HCT116 (cell line): ENCODE data around the gene SRPK2. TPM values are rescaled to one million over a fixed set of nuclear protein-coding genes. Genes with fewer than 3 reads are reported as not detected.

Experiments
- ATAC-seq: fragments of 200-7000 bp; cut with Tn5 transposase; 2 replicates; pipeline ENCODE4 v1.9.1; 2020; ENCODE audit warnings: mild to moderate bottlenecking, moderate library complexity
- BruUV-seq: library from RNA; stranded (reverse); fragments of 400-500 nt; replicated peaks from 2 replicates; lab custom pipeline; 2021; lab: Mats Ljungman, UMichigan
- CTCF ChIA-PET: fragments of 300-600 bp; sonication (Branson Sonifier 250); formaldehyde crosslinking; loops from one replicate; lab custom pipeline; 2021; ENCODE audit warnings: antibody characterized with exemption; lab: Charles Lee
- POLR2A ChIA-PET: fragments of 300-600, 350-600 bp; sonication (Branson Sonifier 250); formaldehyde crosslinking; loops from one replicate; lab custom pipeline; 2021; ENCODE audit warnings: antibody characterized with exemption; lab: Charles Lee
- RAD21 ChIA-PET, 2 experiments: fragments of 300-600 bp; sonication (Branson Sonifier 250); formaldehyde crosslinking; loops; one replicate each; lab custom pipeline; 2023; ENCODE audit warnings: low total read pairs in 2 of 2; ENCODE audit not compliant: uncharacterized antibody in 2 of 2, unreplicated experiment in 2 of 2, low non-redundant PET in 1 of 2; lab: Charles Lee
- DNase-seq: peaks from one replicate; pipeline ENCODE4 v3.0.0-alpha.2; 2010; ENCODE audit warnings: low read depth, low spot score
- H2AFZ ChIP-seq: fragments of 200-600 bp; shearing (Covaris generic), sonication (generic); 2 replicates; pipeline ENCODE4 v1.6.1; 2017; ENCODE audit warnings: low read depth, mixed run types, mixed read lengths, antibody characterized with exemption, low read length; ENCODE audit not compliant: poor library complexity, severe bottlenecking
- H3K27ac ChIP-seq: 2 replicates; pipeline ENCODE4 v1.5.1; 2012; ENCODE audit warnings: low read depth, low read length
- H3K27me3 ChIP-seq: fragments of 200-600 bp; sonication (generic); 2 replicates; pipeline ENCODE4 v1.6.1; 2016; ENCODE audit warnings: mixed run types, low read length, mixed read lengths; ENCODE audit not compliant: insufficient read depth
- H3K36me3 ChIP-seq, 2 experiments: fragments of 200-500 bp in 1 of 2; fragments of 200-600 bp in 1 of 2; sonication (Bioruptor generic) in 1 of 2; sonication (generic) in 1 of 2; 2 replicates each; pipeline versions ENCODE4 v1.5.1 to v1.6.1; 2014 to 2016; ENCODE audit warnings: low read length in 2 of 2, inconsistent platforms in 1 of 2, mixed read lengths in 1 of 2, mixed run types in 1 of 2; ENCODE audit not compliant: insufficient read depth in 2 of 2, control insufficient read depth in 1 of 2
- H3K4me1 ChIP-seq, 2 experiments: fragments of 200-600 bp in 1 of 2; sonication (generic) in 1 of 2; 2 replicates each; pipeline versions ENCODE4 v1.5.1 to v1.6.1; 2012 to 2017; ENCODE audit warnings: low read length in 2 of 2, inconsistent platforms in 1 of 2, mild to moderate bottlenecking in 1 of 2, mixed read lengths in 1 of 2, mixed run types in 1 of 2, moderate library complexity in 1 of 2; ENCODE audit not compliant: insufficient read depth in 2 of 2, control insufficient read depth in 1 of 2
- H3K4me2 ChIP-seq: fragments of 200-600 bp; sonication (generic); 2 replicates; pipeline ENCODE4 v1.6.1; 2017; ENCODE audit warnings: mixed run types, low read length, mixed read lengths
- H3K4me3 ChIP-seq, 2 experiments: fragments of 200-600 bp in 1 of 2; sonication (generic) in 1 of 2; replicated peaks in 1 of 2; 2 replicates each; pipeline ENCODE4 v1.5.1; 2011 to 2016; ENCODE audit warnings: low read length in 2 of 2, control low read depth in 1 of 2, low read depth in 1 of 2, mild to moderate bottlenecking in 1 of 2, mixed read lengths in 1 of 2, mixed run types in 1 of 2
- H3K79me2 ChIP-seq: fragments of 200-600 bp; sonication (generic); 2 replicates; pipeline ENCODE4 v1.6.1; 2017; ENCODE audit warnings: mild to moderate bottlenecking, mixed run types, low read length, moderate library complexity, mixed read lengths; ENCODE audit not compliant: insufficient read depth
- H3K9ac ChIP-seq: fragments of 200-600 bp; sonication (generic); 2 replicates; pipeline ENCODE4 v1.6.1; 2016; ENCODE audit warnings: low read length, mixed read lengths
- H3K9me2 ChIP-seq: fragments of 200-600 bp; sonication (generic), shearing (Covaris generic); 2 replicates; pipeline ENCODE4 v1.6.1; 2017; ENCODE audit warnings: mixed run types, mild to moderate bottlenecking, moderate library complexity; ENCODE audit not compliant: insufficient read depth
- H3K9me3 ChIP-seq, 2 experiments: fragments of 200-500 bp in 1 of 2; fragments of 200-600 bp in 1 of 2; sonication (Bioruptor generic) in 1 of 2; sonication (generic) in 1 of 2; 2 replicates each; pipeline ENCODE4 v1.6.1; 2014 to 2017; ENCODE audit warnings: low read length in 2 of 2, mixed read lengths in 2 of 2, inconsistent platforms in 1 of 2, low read depth in 1 of 2, mild to moderate bottlenecking in 1 of 2, mixed run types in 1 of 2, moderate library complexity in 1 of 2; ENCODE audit not compliant: control insufficient read depth in 1 of 2, insufficient read depth in 1 of 2
- H4K20me1 ChIP-seq: fragments of 200-600 bp; sonication (generic), shearing (Covaris generic); 2 replicates; pipeline ENCODE4 v1.6.1; 2017; ENCODE audit warnings: mixed run types, mild to moderate bottlenecking, moderate library complexity; ENCODE audit not compliant: insufficient read depth
- CBX3 ChIP-seq: IDR thresholded peaks from 2 replicates; pipeline ENCODE4 v1.6.1; 2012; ENCODE audit warnings: low read depth
- CEBPB ChIP-seq: IDR thresholded peaks from 2 replicates; pipeline ENCODE4 v1.6.1; 2012; ENCODE audit warnings: low read depth
- EZH2 ChIP-seq: fragments of 200-600 bp; sonication (generic); IDR thresholded peaks from 2 replicates; pipeline ENCODE4 v1.6.1; 2017; ENCODE audit warnings: antibody characterized with exemption, mixed run types
- EZH2phosphoT487 ChIP-seq: fragments of 200-600 bp; IDR thresholded peaks from 2 replicates; pipeline ENCODE4 v1.6.1; 2018; ENCODE audit warnings: antibody characterized with exemption, borderline replicate concordance
- POLR2A ChIP-seq: IDR thresholded peaks from 2 replicates; pipeline ENCODE4 v1.7.0; 2011; ENCODE audit warnings: borderline replicate concordance; ENCODE audit not compliant: insufficient read depth, insufficient read length; ENCODE audit errors: extremely low read depth
- POLR2AphosphoS5 ChIP-seq: IDR thresholded peaks from 2 replicates; pipeline ENCODE4 v1.6.1; 2011; ENCODE audit warnings: mild to moderate bottlenecking, low read depth, low read length, moderate library complexity
- SIN3A ChIP-seq: IDR thresholded peaks from 2 replicates; pipeline ENCODE4 v1.6.1; 2012; ENCODE audit warnings: low read depth
- SP1 ChIP-seq: IDR thresholded peaks from 2 replicates; pipeline ENCODE4 v1.6.1; 2012; ENCODE audit warnings: low read depth
- SRF ChIP-seq: IDR thresholded peaks from 2 replicates; pipeline ENCODE4 v1.6.1; 2012; ENCODE audit warnings: low read depth
- YY1 ChIP-seq: IDR thresholded peaks from 2 replicates; pipeline ENCODE4 v1.6.1; 2011; ENCODE audit warnings: low read length, low read depth, moderate library complexity, mild to moderate bottlenecking; ENCODE audit not compliant: insufficient replicate concordance; ENCODE audit errors: extremely low read depth
- intact Hi-C: fragments of 100-400 bp; cut with micrococcal nuclease; formaldehyde crosslinking; loops from 2 replicates; pipeline ENCODE4 v1.10.0; 2022
- total RNA-seq: library from RNA; stranded (reverse); gene quantifications from one replicate; pipeline ENCODE4 v1.2.1, GENCODE V29; 2021; ENCODE audit not compliant: unreplicated experiment
- TF ChIP-seq, protein P1 (sequence below): IDR thresholded peaks from 2 replicates; pipeline ENCODE4 v1.6.1; 2012
- TF ChIP-seq, protein P2 (sequence below), 3 experiments: fragments of 200-600 bp in 1 of 3; sonication (generic) in 1 of 3; IDR thresholded peaks in 2 of 3; conservative IDR thresholded peaks in 1 of 3; 2 replicates each; pipeline ENCODE4 v1.5.1; 2012 to 2017; ENCODE audit warnings: low read depth in 2 of 3, low read length in 2 of 3, antibody characterized with exemption in 1 of 3, borderline replicate concordance in 1 of 3, control low read depth in 1 of 3, mild to moderate bottlenecking in 1 of 3, mixed read lengths in 1 of 3, mixed run types in 1 of 3, moderate library complexity in 1 of 3; ENCODE audit not compliant: insufficient read depth in 1 of 3
- TF ChIP-seq, protein P3 (sequence below): IDR thresholded peaks from 2 replicates; pipeline ENCODE4 v1.6.1; 2011; ENCODE audit warnings: mild to moderate bottlenecking, low read length, moderate library complexity; ENCODE audit not compliant: insufficient replicate concordance; ENCODE audit errors: extremely low read depth

The SRPK2 gene
- total RNA-seq, 1 experiment from 2014 or later: 37.4 TPM

DNA sequence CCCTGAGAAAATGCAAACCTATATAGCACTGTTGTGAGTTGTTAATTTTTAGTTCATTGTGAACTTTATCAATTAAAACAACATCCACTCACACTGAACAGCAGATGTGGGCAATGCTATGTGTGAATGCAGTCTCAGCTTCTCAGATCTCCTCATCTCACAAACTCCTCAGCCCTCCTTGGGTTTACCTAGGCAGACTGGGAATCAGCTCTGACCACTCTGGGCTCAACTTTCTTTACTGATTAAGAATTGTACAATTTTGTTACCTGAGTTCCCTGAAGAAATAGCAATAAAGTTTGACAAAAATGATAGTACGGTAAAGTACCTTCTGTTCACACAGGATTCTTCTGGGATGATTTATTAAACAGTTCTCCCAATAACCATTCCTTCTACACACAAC, 124.0 kb downstream of the SRPK2 start:
- ATAC-seq (no peak), DNase-seq (no peak)
- Histone ChIP-seq H3K4me1 (peaks cover 8 to 26% of the 10 kb centered on the region in 2 experiments; a peak in 3 of 4 replicates), H3K36me3 (no peaks in the 10 kb centered on the region), H4K20me1 (no peaks in the 10 kb centered on the region; the same call in 1 of the 2 replicates), H3K4me3 (no peak overlapping the region), H3K9me3 (no peaks in the 10 kb centered on the region), H2AFZ (no peak overlapping the region), H3K9ac (no peak overlapping the region), H3K27ac (no peak overlapping the region), H3K27me3 (no peaks in the 10 kb centered on the region), H3K4me2 (no peak overlapping the region), H3K9me2 (no peaks in the 10 kb centered on the region), H3K79me2 (peaks cover 18% of the 10 kb centered on the region)
- POLR2A ChIA-PET: no interaction called here
- no TSS peak for BruUV-seq
- CTCF ChIA-PET: no interaction called here
- intact Hi-C loops: no loop called here
- RAD21 ChIA-PET: no interaction called here
- no peak for TF ChIP-seq POLR2A
- TF ChIP-seq, protein P1, sequence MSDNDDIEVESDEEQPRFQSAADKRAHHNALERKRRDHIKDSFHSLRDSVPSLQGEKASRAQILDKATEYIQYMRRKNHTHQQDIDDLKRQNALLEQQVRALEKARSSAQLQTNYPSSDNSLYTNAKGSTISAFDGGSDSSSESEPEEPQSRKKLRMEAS: no peak
- no peak for TF ChIP-seq SP1
- TF ChIP-seq EZH2: no peak
- TF ChIP-seq SRF: no peak
- TF ChIP-seq CBX3: no peak
- no peak for TF ChIP-seq CEBPB
- TF ChIP-seq, protein P2, sequence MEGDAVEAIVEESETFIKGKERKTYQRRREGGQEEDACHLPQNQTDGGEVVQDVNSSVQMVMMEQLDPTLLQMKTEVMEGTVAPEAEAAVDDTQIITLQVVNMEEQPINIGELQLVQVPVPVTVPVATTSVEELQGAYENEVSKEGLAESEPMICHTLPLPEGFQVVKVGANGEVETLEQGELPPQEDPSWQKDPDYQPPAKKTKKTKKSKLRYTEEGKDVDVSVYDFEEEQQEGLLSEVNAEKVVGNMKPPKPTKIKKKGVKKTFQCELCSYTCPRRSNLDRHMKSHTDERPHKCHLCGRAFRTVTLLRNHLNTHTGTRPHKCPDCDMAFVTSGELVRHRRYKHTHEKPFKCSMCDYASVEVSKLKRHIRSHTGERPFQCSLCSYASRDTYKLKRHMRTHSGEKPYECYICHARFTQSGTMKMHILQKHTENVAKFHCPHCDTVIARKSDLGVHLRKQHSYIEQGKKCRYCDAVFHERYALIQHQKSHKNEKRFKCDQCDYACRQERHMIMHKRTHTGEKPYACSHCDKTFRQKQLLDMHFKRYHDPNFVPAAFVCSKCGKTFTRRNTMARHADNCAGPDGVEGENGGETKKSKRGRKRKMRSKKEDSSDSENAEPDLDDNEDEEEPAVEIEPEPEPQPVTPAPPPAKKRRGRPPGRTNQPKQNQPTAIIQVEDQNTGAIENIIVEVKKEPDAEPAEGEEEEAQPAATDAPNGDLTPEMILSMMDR (IDR thresholded peaks at IDR 0.05 in 2 of 3, conservative IDR thresholded peaks at IDR 0.05 in 1 of 3; ENCODE audit: borderline replicate concordance in 1 of 3, insufficient read depth in 1 of 3, low read depth in 2 of 3, low read length in 2 of 3): no peak
- TF ChIP-seq EZH2phosphoT487: no peak
- TF ChIP-seq, protein P3, sequence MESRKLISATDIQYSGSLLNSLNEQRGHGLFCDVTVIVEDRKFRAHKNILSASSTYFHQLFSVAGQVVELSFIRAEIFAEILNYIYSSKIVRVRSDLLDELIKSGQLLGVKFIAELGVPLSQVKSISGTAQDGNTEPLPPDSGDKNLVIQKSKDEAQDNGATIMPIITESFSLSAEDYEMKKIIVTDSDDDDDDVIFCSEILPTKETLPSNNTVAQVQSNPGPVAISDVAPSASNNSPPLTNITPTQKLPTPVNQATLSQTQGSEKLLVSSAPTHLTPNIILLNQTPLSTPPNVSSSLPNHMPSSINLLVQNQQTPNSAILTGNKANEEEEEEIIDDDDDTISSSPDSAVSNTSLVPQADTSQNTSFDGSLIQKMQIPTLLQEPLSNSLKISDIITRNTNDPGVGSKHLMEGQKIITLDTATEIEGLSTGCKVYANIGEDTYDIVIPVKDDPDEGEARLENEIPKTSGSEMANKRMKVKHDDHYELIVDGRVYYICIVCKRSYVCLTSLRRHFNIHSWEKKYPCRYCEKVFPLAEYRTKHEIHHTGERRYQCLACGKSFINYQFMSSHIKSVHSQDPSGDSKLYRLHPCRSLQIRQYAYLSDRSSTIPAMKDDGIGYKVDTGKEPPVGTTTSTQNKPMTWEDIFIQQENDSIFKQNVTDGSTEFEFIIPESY: no peak
- no peak for TF ChIP-seq SIN3A
- TF ChIP-seq POLR2AphosphoS5: no peak
- TF ChIP-seq YY1: no peak
- TF ChIP-seq, all 23 proteins: peak for 0
